MM.1S (cell line): ENCODE results near the gene SUCLG1.

ENCODE experiments used
- DNase-seq: peaks from one replicate; pipeline ENCODE4 v3.0.0-alpha.2; 2015
- H2AFZ ChIP-seq: fragments of 300-600 bp; sonication (generic); 2 replicates; pipeline ENCODE4 v1.6.0; 2016; ENCODE audit warnings: antibody characterized with exemption, low read length
- H3F3A ChIP-seq: fragments of 300-600 bp; sonication (generic); 2 replicates; pipeline ENCODE4 v1.6.1; 2016; ENCODE audit warnings: mild to moderate bottlenecking, antibody characterized with exemption, low read length, moderate library complexity, mixed read lengths; ENCODE audit not compliant: insufficient read depth
- H3K27ac ChIP-seq: fragments of 300-600 bp; sonication (generic); 2 replicates; pipeline ENCODE4 v1.5.1; 2016; ENCODE audit warnings: mild to moderate bottlenecking, low read length
- H3K27me3 ChIP-seq: fragments of 300-600 bp; sonication (generic); replicated peaks from 2 replicates; pipeline ENCODE4 v1.6.0; 2016; ENCODE audit warnings: low read length; ENCODE audit not compliant: insufficient read depth
- H3K36me3 ChIP-seq: fragments of 300-600 bp; sonication (generic); replicated peaks from 2 replicates; pipeline ENCODE4 v1.6.1; 2016; ENCODE audit warnings: mild to moderate bottlenecking, low read length, mixed read lengths; ENCODE audit not compliant: insufficient read depth
- H3K4me1 ChIP-seq: fragments of 300-600 bp; sonication (generic); 2 replicates; pipeline ENCODE4 v1.6.1; 2016; ENCODE audit warnings: low read length, mixed read lengths
- H3K4me2 ChIP-seq: fragments of 300-600 bp; sonication (generic); 2 replicates; pipeline ENCODE4 v1.6.0; 2016; ENCODE audit warnings: low read depth, low read length
- H3K4me3 ChIP-seq: fragments of 300-600 bp; sonication (generic); 2 replicates; pipeline ENCODE4 v1.5.1; 2016; ENCODE audit warnings: low read length, mixed read lengths
- H3K79me2 ChIP-seq: fragments of 300-600 bp; sonication (generic); 2 replicates; pipeline ENCODE4 v1.6.1; 2016; ENCODE audit warnings: mixed run types, low read length, mixed read lengths
- H3K9ac ChIP-seq: fragments of 300-600 bp; sonication (generic); 2 replicates; pipeline ENCODE4 v1.6.1; 2016; ENCODE audit warnings: low read length, mixed read lengths
- H3K9me2 ChIP-seq: fragments of 300-600 bp; sonication (generic); replicated peaks from 2 replicates; pipeline ENCODE4 v1.6.1; 2016; ENCODE audit warnings: mild to moderate bottlenecking, low read length, mixed read lengths; ENCODE audit not compliant: insufficient read depth
- H3K9me3 ChIP-seq: fragments of 300-600 bp; sonication (generic); replicated peaks from 2 replicates; pipeline ENCODE4 v1.6.1; 2016; ENCODE audit warnings: mild to moderate bottlenecking, low read length, mixed read lengths; ENCODE audit not compliant: insufficient read depth
- H4K20me1 ChIP-seq: fragments of 300-600 bp; sonication (generic); 2 replicates; pipeline ENCODE4 v1.6.1; 2016; ENCODE audit warnings: mild to moderate bottlenecking, low read length, moderate library complexity, mixed read lengths; ENCODE audit not compliant: insufficient read depth
- EZH2 ChIP-seq: fragments of 300-600 bp; sonication (generic); optimal IDR thresholded peaks from 2 replicates; pipeline ENCODE3; 2017; ENCODE audit warnings: low read depth, mild to moderate bottlenecking, antibody characterized with exemption, low read length, mixed read lengths
- EZH2phosphoT487 ChIP-seq: fragments of 300-600 bp; sonication (generic); IDR thresholded peaks from 2 replicates; pipeline ENCODE4 v1.6.1; 2018; ENCODE audit warnings: antibody characterized with exemption, low read length
- TF ChIP-seq, protein P1 (sequence below): fragments of 300-600 bp; sonication (generic); IDR thresholded peaks from 2 replicates; pipeline ENCODE4 v1.5.1; 2016; ENCODE audit warnings: antibody characterized with exemption, low read length, mixed read lengths

Gene SUCLG1

DNA sequence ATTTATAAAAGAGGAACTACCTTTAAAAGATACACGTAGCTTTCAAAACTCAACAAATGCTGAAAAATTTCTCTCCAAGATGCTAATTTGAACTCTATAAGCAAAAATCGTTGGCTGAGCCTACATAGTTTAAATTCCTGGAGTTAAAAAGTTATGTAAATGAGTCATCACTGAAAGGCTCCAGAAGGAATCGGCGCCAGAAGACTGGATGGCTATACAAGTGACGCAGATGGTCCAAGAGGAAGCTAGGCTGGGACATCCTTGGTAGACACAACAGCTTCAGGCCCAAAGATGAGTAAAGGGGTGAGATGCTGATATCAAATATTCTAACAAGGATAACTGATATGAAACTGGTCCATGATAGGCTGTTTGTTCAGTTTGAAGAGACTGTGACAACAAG lies 34.4 kb upstream of the SUCLG1 start:
- TF ChIP-seq EZH2 (no peak), EZH2phosphoT487 (no peak)
- TF ChIP-seq, protein P1, sequence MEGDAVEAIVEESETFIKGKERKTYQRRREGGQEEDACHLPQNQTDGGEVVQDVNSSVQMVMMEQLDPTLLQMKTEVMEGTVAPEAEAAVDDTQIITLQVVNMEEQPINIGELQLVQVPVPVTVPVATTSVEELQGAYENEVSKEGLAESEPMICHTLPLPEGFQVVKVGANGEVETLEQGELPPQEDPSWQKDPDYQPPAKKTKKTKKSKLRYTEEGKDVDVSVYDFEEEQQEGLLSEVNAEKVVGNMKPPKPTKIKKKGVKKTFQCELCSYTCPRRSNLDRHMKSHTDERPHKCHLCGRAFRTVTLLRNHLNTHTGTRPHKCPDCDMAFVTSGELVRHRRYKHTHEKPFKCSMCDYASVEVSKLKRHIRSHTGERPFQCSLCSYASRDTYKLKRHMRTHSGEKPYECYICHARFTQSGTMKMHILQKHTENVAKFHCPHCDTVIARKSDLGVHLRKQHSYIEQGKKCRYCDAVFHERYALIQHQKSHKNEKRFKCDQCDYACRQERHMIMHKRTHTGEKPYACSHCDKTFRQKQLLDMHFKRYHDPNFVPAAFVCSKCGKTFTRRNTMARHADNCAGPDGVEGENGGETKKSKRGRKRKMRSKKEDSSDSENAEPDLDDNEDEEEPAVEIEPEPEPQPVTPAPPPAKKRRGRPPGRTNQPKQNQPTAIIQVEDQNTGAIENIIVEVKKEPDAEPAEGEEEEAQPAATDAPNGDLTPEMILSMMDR = no peak
- no peak for DNase-seq

DNA sequence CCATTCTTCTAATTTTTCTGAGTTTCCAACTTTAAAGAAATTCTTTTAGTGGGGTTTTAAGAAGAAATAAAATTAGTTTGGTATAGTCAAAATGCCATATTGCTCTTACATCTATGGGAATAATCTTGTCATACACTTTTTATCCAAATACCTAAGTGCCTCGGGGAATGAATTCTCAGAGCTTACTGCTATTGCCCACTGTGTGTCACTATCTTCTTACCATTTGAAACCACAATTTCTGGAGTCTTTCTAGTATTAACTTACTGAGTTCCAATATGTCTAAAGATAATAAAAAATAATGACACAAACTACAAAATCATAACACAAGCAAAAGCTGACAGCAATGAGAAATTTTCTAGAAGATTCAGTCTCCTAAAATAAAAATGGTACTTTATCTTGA lies 33.5 kb upstream of the SUCLG1 start:
- H3K9me3 ChIP-seq = no peaks in the 10 kb centered on the region
- no peaks in the 10 kb centered on the region for H3K27me3 ChIP-seq
- H3K4me3 ChIP-seq = no peak overlapping the region
- no peaks in the 10 kb centered on the region for H3K79me2 ChIP-seq
- no peak overlapping the region for H2AFZ ChIP-seq
- H3K4me1 ChIP-seq = peaks cover 7% of the 10 kb centered on the region; the same call in 1 of the 2 replicates
- no peaks in the 10 kb centered on the region for H4K20me1 ChIP-seq
- H3K9me2 ChIP-seq = no peaks in the 10 kb centered on the region
- H3K4me2 ChIP-seq = no peak overlapping the region
- H3K9ac ChIP-seq = no peak overlapping the region
- H3K36me3 ChIP-seq = no peaks in the 10 kb centered on the region
- TF ChIP-seq EZH2 (no peak), EZH2phosphoT487 (no peak)
- TF ChIP-seq, protein P1 = no peak
- DNase-seq = no peak
- H3K27ac ChIP-seq = no peak overlapping the region
- H3F3A ChIP-seq = no peaks in the 10 kb centered on the region

More for the DNA sequence above, 34.4 kb upstream of the SUCLG1 start:
- Histone ChIP-seq H3K4me3 (no peak overlapping the region), H3K36me3 (no peaks in the 10 kb centered on the region), H3K9me3 (no peaks in the 10 kb centered on the region), H3K79me2 (no peaks in the 10 kb centered on the region), H3K9ac (no peak overlapping the region), H3K27me3 (no peaks in the 10 kb centered on the region), H3K9me2 (no peaks in the 10 kb centered on the region), H2AFZ (no peak overlapping the region), H3K4me1 (peaks cover 7% of the 10 kb centered on the region; the same call in 1 of the 2 replicates), H3F3A (no peaks in the 10 kb centered on the region), H3K4me2 (no peak overlapping the region), H3K27ac (no peak overlapping the region), H4K20me1 (no peaks in the 10 kb centered on the region)

DNA sequence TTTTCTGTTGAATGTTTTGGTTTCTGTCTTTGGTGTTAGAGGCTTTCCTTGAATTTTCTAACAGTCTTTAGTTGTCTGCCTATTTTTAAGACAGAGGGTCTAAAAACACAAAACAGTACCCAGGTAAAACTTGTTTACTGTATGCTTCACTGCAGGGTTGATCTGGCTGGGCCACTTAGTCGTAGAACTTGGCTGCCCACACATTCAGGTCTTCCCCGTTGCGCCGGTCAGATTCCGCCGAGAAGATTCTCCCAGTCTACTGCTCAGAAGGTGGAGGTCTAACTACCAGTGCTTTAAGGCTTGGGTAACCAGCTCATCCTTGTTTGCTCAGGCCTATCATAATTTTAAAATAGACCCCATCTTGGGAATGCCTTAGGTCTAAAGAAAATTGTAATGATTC lies 32.7 kb upstream of the SUCLG1 start:
- Histone ChIP-seq H3F3A (no peaks in the 10 kb centered on the region), H3K4me1 (peaks cover 7% of the 10 kb centered on the region; the same call in 1 of the 2 replicates), H2AFZ (no peak overlapping the region), H3K9me3 (no peaks in the 10 kb centered on the region), H3K36me3 (no peaks in the 10 kb centered on the region), H3K4me3 (no peak overlapping the region), H3K79me2 (no peaks in the 10 kb centered on the region), H3K27ac (no peak overlapping the region), H3K4me2 (no peak overlapping the region), H3K9me2 (no peaks in the 10 kb centered on the region), H3K27me3 (no peaks in the 10 kb centered on the region), H3K9ac (no peak overlapping the region), H4K20me1 (no peaks in the 10 kb centered on the region)
- DNase-seq = no peak
- TF ChIP-seq EZH2 (no peak), EZH2phosphoT487 (no peak)
- TF ChIP-seq, protein P1 = no peak

DNA sequence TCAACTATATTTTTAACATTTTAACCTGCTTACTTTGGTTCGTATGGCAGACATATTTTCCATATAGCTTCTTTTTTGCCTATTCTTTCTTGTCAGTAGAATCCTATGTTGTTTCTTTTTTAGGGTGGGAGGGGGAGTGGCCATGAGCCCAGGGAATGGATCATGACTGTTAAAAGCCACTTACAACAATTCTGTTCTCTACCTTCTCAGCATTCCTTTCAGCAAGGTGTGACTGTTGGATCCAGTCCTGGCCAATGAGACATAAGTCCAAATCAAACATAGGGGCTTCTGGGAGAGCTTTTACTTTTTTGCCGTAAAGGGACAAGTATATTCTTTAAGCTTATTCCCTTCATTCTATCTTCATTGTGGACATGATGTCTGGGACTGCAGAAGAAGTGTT lies 32.2 kb upstream of the SUCLG1 start:
- no peak overlapping the region for H3K27ac ChIP-seq
- H3K4me1 ChIP-seq = peaks cover 7% of the 10 kb centered on the region; the same call in 1 of the 2 replicates
- no peak for DNase-seq
- no peaks in the 10 kb centered on the region for H3K9me2 ChIP-seq
- H3K27me3 ChIP-seq = no peaks in the 10 kb centered on the region
- H3F3A ChIP-seq = no peaks in the 10 kb centered on the region
- H3K79me2 ChIP-seq = no peaks in the 10 kb centered on the region
- H2AFZ ChIP-seq = no peak overlapping the region
- H3K4me3 ChIP-seq = no peak overlapping the region
- TF ChIP-seq EZH2 (no peak), EZH2phosphoT487 (no peak)
- TF ChIP-seq, protein P1 = no peak
- H3K9me3 ChIP-seq = no peaks in the 10 kb centered on the region
- no peak overlapping the region for H3K9ac ChIP-seq
- no peak overlapping the region for H3K4me2 ChIP-seq
- no peaks in the 10 kb centered on the region for H4K20me1 ChIP-seq
- H3K36me3 ChIP-seq = no peaks in the 10 kb centered on the region
